Transverse colon (tissue), 4 donors: ENCODE measurements around the gene MIP.

Source experiments
- CTCF ChIP-seq, 5 experiments: fragments of 200-600 bp in 3 of 5; fragments of 450-650 bp in 2 of 5; sonication (generic) in 3 of 5; IDR thresholded peaks; 1 replicate in 2 of 5; 2 replicates in 3 of 5; pipeline ENCODE4 v1.5.1; 2016 to 2017; ENCODE audit warnings: antibody characterized with exemption in 5 of 5, inconsistent platforms in 3 of 5, mild to moderate bottlenecking in 2 of 5, moderate library complexity in 1 of 5
- EP300 ChIP-seq: sonication (generic); formaldehyde crosslinking; IDR thresholded peaks from one replicate; pipeline ENCODE4 v1.6.1; 2017; ENCODE audit warnings: antibody characterized with exemption, low read depth
- POLR2A ChIP-seq: fragments of 450-650 bp; IDR thresholded peaks from one replicate; pipeline ENCODE4 v1.6.1; 2016; ENCODE audit warnings: antibody characterized with exemption, mild to moderate bottlenecking, moderate library complexity
- POLR2AphosphoS5 ChIP-seq, 3 donors: sonication (generic); formaldehyde crosslinking; IDR thresholded peaks; one replicate each; pipeline ENCODE4 v1.6.1; 2016; ENCODE audit warnings: antibody characterized with exemption in 3 of 3

GRCh38 chr12:56484566-56484965 is 30.1 kb upstream of the MIP start:
- TF ChIP-seq POLR2A, result no peak
- TF ChIP-seq CTCF (IDR thresholded peaks at IDR 0.05), result no peak
- no peak for TF ChIP-seq POLR2AphosphoS5 (IDR thresholded peaks at IDR 0.05)
- no peak for TF ChIP-seq EP300
